Right cardiac atrium (tissue), 5 donors: ENCODE data around the gene RXFP2. TPM values are rescaled to one million over a fixed set of nuclear protein-coding genes. Genes with fewer than 3 reads are reported as not detected.

Source experiments
- ATAC-seq, 2 donors: fragments of 200-7000 bp; cut with Tn5 transposase; one replicate each; pipeline versions ENCODE4 v1.8.0 to v1.9.1; 2020; ENCODE audit warnings: moderate library complexity in 2 of 2, mild to moderate bottlenecking in 1 of 2
- DNase-seq, 3 donors: peaks; one replicate each; pipeline ENCODE4 v3.0.0-alpha.2; 2020
- H3K27ac ChIP-seq: one replicate; pipeline ENCODE4 v1.5.1; 2013; ENCODE audit warnings: mild to moderate bottlenecking, low read length, control low read depth, moderate library complexity
- H3K27me3 ChIP-seq: one replicate; pipeline ENCODE4 v1.6.1; 2013; ENCODE audit not compliant: control insufficient read depth, insufficient read depth
- H3K4me1 ChIP-seq: one replicate; pipeline ENCODE4 v1.6.1; 2013; ENCODE audit warnings: low read length; ENCODE audit not compliant: control insufficient read depth, insufficient read depth
- H3K4me3 ChIP-seq: one replicate; pipeline ENCODE4 v1.5.1; 2013; ENCODE audit warnings: low read length, control low read depth
- H3K9me3 ChIP-seq: one replicate; pipeline ENCODE4 v1.6.1; 2013; ENCODE audit warnings: low read length; ENCODE audit not compliant: control insufficient read depth
- WGBS: extraction: QIAGEN DNeasy Blood & Tissue Kit; methylation state at CpG from one replicate; pipeline ENCODE4 v1.1.7; 2013; 5-methylcytosine and 5-hydroxymethylcytosine counted together
- intact Hi-C, 4 donors: fragments of 100-400 bp; cut with DNase I; formaldehyde crosslinking; loops; one replicate each; pipeline versions ENCODE4 v1.11.0 to v1.14.0; 2022 to 2023
- long read RNA-seq, 4 donors: library from polyadenylated mRNA; unstranded; transcript quantifications; one replicate each; pipeline ENCODE4 v2.0.0, GENCODE V29; 2020 to 2021
- polyA plus RNA-seq: library from polyadenylated mRNA; stranded (reverse); fragments of 200-250 nt; gene quantifications from one replicate; pipeline ENCODE4 v1.2.3, GENCODE V29; 2013
- total RNA-seq, 4 donors: library from RNA; stranded (reverse); fragmentation: NEBNext Ultra II Directional; extraction: Animal tissue kit (Norgen Biotek cat#: 25700); gene quantifications; one replicate each; pipeline ENCODE4 v1.2.1, GENCODE V29; 2021
- donor health status: healthy with polysubstance abuse.
- donor health status: DM: no; HTN: yes; CAD: no.
- donor health status: DM: no; HTN: no; CAD: no.
- donor health status: DM: no; HTN: yes; CAD: no; lungs with severe emphysema.
- donor health status: DM: yes; HTN: yes; CAD: no.

RXFP2 gene, protein sequence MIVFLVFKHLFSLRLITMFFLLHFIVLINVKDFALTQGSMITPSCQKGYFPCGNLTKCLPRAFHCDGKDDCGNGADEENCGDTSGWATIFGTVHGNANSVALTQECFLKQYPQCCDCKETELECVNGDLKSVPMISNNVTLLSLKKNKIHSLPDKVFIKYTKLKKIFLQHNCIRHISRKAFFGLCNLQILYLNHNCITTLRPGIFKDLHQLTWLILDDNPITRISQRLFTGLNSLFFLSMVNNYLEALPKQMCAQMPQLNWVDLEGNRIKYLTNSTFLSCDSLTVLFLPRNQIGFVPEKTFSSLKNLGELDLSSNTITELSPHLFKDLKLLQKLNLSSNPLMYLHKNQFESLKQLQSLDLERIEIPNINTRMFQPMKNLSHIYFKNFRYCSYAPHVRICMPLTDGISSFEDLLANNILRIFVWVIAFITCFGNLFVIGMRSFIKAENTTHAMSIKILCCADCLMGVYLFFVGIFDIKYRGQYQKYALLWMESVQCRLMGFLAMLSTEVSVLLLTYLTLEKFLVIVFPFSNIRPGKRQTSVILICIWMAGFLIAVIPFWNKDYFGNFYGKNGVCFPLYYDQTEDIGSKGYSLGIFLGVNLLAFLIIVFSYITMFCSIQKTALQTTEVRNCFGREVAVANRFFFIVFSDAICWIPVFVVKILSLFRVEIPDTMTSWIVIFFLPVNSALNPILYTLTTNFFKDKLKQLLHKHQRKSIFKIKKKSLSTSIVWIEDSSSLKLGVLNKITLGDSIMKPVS
- not detected for total RNA-seq
- not detected for polyA plus RNA-seq
- long read RNA-seq, donor 1, result 0 reads
- long read RNA-seq, donor 2, result 0 reads
- long read RNA-seq, donor 3, result 0 reads
- long read RNA-seq, donor 4, result 0 reads

DNA sequence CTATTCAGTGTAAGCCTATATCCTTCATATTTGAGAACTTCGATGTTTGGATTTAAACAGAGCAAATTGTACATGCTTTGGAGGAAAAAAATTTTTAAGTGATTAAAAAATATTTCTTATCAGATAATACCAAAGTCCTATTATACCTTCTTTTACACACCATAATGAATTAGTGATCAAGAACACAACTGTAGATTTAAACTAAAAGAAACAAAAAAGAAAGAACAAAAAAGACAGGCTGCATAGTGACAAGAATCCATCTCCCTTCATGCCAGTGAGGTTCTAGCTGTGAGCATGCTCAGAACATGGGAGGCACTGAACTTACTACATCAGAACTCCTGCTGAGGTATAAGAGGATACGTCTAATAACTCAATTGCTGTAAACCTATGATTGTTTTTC is at the start of gene RXFP2:
TSS of gene RXFP2 (plus strand) at position 301 of the 400 bp plus-strand sequence. CDS start at position 388, 87 bp downstream.
- Histone ChIP-seq H3K4me3 (no peak within 1 kb of the TSS), H3K9me3 (no peaks in the 10 kb centered on the region), H3K27ac (no peak within 1 kb of the TSS), H3K27me3 (no peaks in the 10 kb centered on the region), H3K4me1 (no peaks in the 10 kb centered on the region)
- DNase-seq (no peak), ATAC-seq (no peak)
- intact Hi-C loops, result no loop called here
- WGBS, result 86% methylated on average over 2 of the region's 2 CpGs

DNA sequence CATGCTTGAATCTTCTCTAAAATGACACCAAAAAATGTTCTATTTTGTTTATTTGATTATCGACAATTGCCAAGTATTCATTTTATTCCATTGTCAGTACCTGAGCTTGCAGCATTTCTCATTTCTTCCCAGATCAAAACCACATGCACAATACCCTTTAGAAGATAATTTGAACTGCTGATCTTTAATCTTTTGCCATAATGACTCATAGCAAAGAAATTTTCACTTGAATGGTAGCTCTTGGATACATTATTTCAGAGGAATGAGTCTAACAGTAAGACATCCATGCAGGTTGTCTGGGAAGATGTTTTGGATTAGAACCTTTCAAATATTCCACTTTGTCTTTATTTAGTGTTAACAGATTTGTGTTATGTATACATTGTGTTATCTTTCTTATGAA is 42.0 kb upstream of the RXFP2 start:
- H3K27me3 ChIP-seq, result no peaks in the 10 kb centered on the region
- intact Hi-C loops, result no loop called here
- 0% methylated on average over 1 of the region's 1 CpG for WGBS
- no peaks in the 10 kb centered on the region for H3K9me3 ChIP-seq
- no peaks in the 10 kb centered on the region for H3K4me1 ChIP-seq
- ATAC-seq, result no peak
- H3K4me3 ChIP-seq, result no peak overlapping the region
- no peak for DNase-seq
- H3K27ac ChIP-seq, result no peak overlapping the region

DNA sequence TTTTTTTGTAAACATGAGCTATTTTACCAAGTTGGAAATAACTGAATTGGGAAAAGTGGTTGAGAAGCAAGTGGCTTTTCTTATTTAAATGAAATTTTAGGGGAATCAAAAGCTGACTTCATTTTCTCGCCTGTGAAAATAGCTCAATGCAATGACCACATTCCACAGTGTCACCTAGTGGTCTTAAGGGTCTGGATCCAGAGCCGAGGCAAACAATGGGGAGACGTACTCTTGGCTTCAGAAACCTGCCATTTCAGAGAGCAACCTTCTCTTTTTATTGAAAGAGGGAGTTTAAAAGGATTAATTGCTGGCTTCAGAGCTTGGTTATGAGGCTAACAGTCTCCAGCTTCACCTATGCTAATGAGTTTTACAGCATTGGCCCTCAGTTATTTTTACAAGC is 39.7 kb upstream of the RXFP2 start:
- no peak for ATAC-seq
- Histone ChIP-seq H3K27me3 (no peaks in the 10 kb centered on the region), H3K9me3 (no peaks in the 10 kb centered on the region), H3K4me1 (no peaks in the 10 kb centered on the region), H3K27ac (no peak overlapping the region), H3K4me3 (no peak overlapping the region)
- DNase-seq, result no peak
- 29% methylated on average over 3 of the region's 3 CpGs for WGBS
- intact Hi-C loops, result no loop called here

DNA sequence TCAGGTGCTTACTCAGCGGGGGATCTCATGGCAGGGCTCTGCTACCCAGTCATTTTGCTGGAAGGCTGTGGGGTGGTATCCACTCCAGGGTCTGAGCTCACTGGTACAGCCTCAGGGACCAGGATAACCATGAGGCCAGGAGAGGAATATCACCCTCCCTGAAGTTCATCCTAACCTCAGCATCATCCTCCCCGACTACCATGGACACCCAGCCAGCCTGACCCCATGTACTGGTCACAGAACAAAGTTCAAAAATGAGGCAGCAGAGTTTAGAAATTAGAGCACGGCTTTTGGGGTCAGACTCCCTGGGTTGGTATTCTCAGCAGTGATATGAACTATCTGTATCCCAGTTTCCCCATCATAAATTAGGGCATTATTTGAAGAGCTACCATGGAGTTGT is 35.5 kb upstream of the RXFP2 start:
- WGBS, result 95% methylated on average over 3 of the region's 3 CpGs
- no peak for ATAC-seq

DNA sequence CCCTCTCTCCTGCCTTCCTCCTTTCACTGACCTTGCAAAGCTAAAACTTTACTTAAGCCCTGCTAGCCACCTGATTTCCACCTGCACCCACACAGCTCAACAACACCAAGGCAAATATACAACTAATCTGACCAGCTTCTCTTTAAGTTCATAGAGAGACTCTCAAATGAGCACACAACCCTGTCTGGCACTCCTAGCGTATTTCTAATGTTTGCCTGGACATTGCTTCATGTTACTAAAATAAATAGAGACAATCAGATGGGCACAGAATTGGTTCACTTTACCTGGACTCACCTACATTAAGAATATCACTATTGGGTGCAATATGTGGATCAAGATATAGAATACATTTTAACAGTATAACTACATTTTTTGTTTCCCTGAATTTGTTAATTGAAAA is 33.2 kb upstream of the RXFP2 start:
- 79% methylated on average over 1 of the region's 1 CpG for WGBS
- H3K4me3 ChIP-seq, result no peak overlapping the region
- H3K4me1 ChIP-seq, result no peaks in the 10 kb centered on the region
- no peaks in the 10 kb centered on the region for H3K27me3 ChIP-seq
- intact Hi-C loops, result no loop called here
- H3K27ac ChIP-seq, result no peak overlapping the region
- DNase-seq (no peak), ATAC-seq (no peak)
- H3K9me3 ChIP-seq, result no peaks in the 10 kb centered on the region

More for the DNA sequence above, 35.5 kb upstream of the RXFP2 start:
- Histone ChIP-seq H3K9me3 (no peaks in the 10 kb centered on the region), H3K4me3 (no peak overlapping the region), H3K4me1 (no peaks in the 10 kb centered on the region), H3K27me3 (no peaks in the 10 kb centered on the region), H3K27ac (no peak overlapping the region)
- no peak for DNase-seq
- intact Hi-C loops, result no loop called here

DNA sequence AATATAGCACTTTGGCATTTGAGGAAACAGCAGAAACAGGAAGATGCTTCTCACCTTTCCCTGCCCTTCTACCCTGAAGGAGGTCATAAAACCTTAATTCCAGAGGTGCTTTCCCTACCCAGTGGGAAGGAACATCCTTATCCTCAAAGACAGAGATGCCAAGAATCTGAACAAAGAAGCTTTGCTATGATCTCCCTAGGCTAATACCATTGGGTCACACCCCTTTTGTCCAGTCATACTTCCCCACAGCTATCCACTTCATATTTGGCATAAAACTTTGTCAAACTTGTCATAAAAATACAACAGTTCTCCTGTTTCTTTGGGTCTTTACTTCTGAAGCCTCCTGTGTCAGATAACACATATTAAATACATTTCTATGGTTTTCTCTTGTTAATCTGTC is 21.7 kb upstream of the RXFP2 start:
- Histone ChIP-seq H3K27ac (no peak overlapping the region), H3K4me3 (no peak overlapping the region), H3K27me3 (peaks cover 4% of the 10 kb centered on the region), H3K9me3 (no peaks in the 10 kb centered on the region), H3K4me1 (no peaks in the 10 kb centered on the region)
- no peak for ATAC-seq
- DNase-seq, result no peak
- intact Hi-C loops, result no loop called here

DNA sequence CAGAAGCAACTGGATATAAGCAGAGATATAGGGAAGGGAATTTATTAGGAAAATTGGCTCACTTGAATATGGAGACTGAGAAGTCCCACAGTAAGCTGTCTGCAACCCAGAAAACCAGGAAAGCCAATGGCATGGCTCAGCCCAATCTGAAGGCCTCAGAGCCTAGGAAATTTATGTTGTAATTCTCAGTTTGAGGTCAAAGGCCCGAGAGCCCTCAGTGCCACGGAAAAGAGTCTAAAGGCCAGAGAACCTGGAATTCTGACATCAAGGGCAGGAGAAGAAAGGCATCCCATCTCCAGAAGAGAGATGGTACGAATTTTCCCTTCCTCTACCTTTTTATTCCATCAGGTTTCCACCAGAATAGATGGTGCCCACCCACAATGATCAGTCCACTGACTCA is 20.1 kb upstream of the RXFP2 start:
- WGBS, result 80% methylated on average over 3 of the region's 3 CpGs
- H3K9me3 ChIP-seq, result no peaks in the 10 kb centered on the region
- no peak overlapping the region for H3K4me3 ChIP-seq
- DNase-seq (no peak), ATAC-seq (no peak)
- intact Hi-C loops, result no loop called here
- peaks cover 4% of the 10 kb centered on the region for H3K27me3 ChIP-seq
- no peak overlapping the region for H3K27ac ChIP-seq
- H3K4me1 ChIP-seq, result no peaks in the 10 kb centered on the region

DNA sequence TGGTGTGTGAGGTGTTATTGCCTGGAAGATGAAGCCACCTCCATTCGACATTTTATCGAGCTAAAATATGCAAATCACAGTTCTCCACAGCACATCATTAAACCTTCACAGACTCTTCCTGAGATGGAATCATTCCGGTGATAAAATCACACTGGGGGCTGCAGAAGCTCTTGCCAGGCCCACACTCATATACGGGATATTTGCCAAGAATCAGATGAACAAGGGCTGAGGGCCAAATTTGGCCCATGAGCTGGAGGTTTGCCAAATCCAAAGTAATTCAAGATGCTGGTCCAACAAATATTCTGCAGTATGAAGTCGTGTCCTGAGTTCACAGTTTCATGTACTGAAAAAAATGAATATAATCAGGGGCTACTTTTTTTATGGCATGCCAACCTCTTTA is 16.7 kb upstream of the RXFP2 start:
- ATAC-seq (no peak), DNase-seq (no peak)
- WGBS, result 14% methylated on average over 5 of the region's 5 CpGs
- Histone ChIP-seq H3K27me3 (no peaks in the 10 kb centered on the region), H3K4me3 (no peak overlapping the region), H3K4me1 (no peaks in the 10 kb centered on the region), H3K27ac (no peak overlapping the region), H3K9me3 (no peaks in the 10 kb centered on the region)
- intact Hi-C loops, result no loop called here

DNA sequence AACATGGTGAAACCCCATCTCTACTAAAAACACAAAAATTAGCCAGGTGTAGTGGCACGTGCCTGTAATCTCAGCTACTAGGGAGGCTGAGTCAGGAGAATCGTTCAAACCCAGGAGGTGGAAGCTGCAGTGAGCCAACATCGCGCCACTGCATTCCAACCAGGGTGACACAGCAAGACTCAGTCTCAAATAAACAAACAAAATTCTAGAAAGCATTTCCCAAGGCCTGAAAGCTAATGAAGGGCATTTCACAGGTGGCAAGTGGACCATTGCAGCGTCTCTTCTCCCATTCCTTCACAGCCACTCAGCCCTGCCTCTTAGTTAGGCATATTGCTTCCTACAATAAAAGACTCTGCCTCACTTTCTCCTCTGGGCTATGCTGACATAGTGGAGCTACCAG is 13.5 kb upstream of the RXFP2 start:
- WGBS, result 95% methylated on average over 5 of the region's 5 CpGs
- intact Hi-C loops, result no loop called here
- no peaks in the 10 kb centered on the region for H3K27me3 ChIP-seq
- no peaks in the 10 kb centered on the region for H3K4me1 ChIP-seq
- H3K9me3 ChIP-seq, result no peaks in the 10 kb centered on the region
- DNase-seq, result no peak
- H3K27ac ChIP-seq, result no peak overlapping the region
- H3K4me3 ChIP-seq, result no peak overlapping the region
- no peak for ATAC-seq

DNA sequence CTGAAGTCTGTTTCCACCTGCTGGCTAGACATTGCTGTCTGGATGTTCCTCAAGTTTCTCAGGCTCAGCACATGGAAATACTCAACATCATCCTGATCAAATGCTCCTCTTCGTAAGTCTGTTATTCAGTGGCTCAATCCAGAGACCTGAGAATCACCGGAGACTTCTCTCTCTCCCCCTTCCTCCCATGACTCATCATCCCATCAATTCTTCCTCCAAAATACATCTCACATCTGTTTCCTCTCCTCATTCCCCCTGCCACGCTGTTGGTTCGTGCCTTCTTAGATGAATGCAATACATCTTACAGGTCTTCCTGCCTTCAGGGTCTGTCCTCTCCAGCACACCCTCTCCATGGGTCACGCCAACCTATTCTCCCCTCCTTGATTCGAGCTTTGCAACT is 7.4 kb upstream of the RXFP2 start:
- WGBS, result 48% methylated on average over 6 of the region's 6 CpGs
- ATAC-seq, result no peak
- intact Hi-C loops, result no loop called here

DNA sequence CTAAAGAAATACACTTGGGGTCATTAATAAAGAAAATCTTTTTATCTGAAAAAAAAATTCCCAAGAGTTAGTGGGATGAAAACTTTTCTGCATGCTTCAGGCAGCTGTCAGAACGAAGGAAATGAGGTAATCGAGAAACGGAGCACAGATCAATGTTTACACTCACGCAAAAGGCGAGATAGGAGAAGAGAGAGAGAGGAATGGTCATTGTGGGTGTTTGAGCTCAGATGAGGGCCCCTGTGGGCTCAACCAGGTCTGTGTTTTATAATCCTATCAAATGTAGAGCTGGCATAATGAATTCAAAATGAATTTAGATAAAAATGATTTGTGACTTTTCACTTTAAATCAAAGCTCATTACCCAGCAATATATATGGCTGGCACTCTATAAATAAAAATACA is 6.3 kb upstream of the RXFP2 start:
- Histone ChIP-seq H3K4me3 (no peak overlapping the region), H3K9me3 (no peaks in the 10 kb centered on the region), H3K27ac (no peak overlapping the region), H3K27me3 (no peaks in the 10 kb centered on the region), H3K4me1 (no peaks in the 10 kb centered on the region)
- no peak for ATAC-seq
- no peak for DNase-seq
- whole genome bisulfite sequencing, result 17% methylated on average over 5 of the region's 5 CpGs
- intact Hi-C loops, result no loop called here

More for the DNA sequence above, 7.4 kb upstream of the RXFP2 start:
- Histone ChIP-seq H3K27ac (no peak overlapping the region), H3K9me3 (no peaks in the 10 kb centered on the region), H3K4me3 (no peak overlapping the region), H3K4me1 (no peaks in the 10 kb centered on the region), H3K27me3 (no peaks in the 10 kb centered on the region)
- DNase-seq, result no peak
